Activated T-cell treated with anti-CD3 and anti-CD28 coated beads for 24 hours (primary cell): Measurements from ENCODE around the gene NCAPD2.
A peak's percentile ranks its signal among the peaks of the same experiment; 100 is the strongest.

Experiments used
- DNase-seq: peaks from one replicate; pipeline ENCODE4 v3.0.0-alpha.2; 2020; ENCODE audit warnings: low read depth

Gene NCAPD2

DNA sequence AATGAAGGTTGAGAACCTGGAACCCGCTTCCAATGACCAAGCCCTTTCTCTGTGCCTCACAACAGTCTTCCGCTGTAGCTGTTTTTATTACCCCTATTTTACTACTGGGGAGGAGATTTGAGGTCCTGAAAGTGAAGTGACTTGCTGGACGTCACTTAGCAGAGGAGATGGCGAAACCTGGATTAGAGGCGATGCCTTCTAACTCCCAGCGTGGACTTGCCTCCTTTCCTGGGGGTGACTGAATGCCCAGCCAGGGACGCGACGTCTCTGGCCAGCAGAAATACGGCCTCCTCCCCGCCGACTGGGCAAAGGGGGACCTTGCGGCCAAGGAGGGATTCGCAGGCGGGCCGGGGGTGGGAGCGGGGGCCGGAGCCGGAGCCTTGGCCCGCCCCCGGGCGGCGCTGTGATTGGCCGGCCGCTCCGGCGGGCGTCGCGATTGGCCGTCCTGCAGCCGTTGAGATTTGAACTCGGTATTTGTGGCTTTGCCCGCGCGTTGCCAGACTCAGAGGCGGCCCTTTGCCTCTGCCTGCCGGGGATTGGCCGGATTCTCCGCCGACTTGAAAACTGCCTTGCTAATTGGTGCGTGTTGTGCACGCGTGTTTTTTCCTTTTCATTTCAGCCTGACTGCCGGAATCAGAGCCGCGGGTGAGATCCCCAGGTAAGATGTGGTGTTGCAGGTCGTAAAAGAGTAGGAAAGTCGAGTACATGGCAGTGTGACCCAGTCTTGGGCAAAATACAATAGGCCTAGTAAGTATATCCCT, at the start of gene NCAPD2:
Gene NCAPD2, plus strand, starts transcription at position 606 of the 761 bp plus-strand sequence. CDS start 997 bp downstream, outside the sequence.
- DNase-seq = peak; percentile 92

DNA sequence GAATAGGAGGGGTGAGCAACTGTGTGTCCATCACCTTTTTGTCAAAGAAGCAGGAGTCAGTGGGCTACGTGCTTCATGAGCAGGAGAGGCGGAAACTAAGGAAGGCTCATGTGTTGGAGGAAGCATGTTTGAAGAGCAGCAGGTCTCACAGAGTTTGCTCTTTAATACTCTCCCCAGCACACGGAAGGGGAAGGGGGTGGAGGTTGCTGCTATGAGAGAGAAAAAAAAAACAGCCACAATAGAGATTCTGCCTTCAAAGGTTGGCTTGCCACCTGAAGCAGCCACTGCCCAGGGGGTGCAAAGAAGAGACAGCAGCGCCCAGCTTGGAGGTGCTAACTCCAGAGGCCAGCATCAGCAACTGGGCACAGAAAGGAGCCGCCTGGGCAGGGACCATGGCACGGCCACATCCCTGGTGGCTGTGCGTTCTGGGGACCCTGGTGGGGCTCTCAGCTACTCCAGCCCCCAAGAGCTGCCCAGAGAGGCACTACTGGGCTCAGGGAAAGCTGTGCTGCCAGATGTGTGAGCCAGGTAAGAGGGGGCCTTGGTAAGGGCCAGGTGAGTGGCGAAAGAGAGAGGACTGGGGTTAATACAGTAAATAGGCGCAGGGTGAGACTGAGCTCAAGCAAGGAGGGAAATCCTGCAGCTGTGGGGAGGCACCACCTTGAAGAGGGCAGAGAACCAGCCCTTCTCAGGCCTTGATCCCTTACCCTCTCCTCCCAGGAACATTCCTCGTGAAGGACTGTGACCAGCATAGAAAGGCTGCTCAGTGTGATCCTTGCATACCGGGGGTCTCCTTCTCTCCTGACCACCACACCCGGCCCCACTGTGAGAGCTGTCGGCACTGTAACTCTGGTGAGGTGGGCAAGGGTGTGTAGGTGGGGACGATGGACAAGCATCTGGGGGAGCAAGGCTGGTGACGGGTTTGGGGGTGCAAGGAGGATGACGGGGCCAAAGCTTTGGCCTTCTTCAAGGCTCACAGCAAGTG, 48.9 kb upstream of the NCAPD2 start, which contains the start of gene CD27:
Gene CD27, plus strand, starts transcription at position 252 of the 985 bp plus-strand sequence. Its CDS starts 141 bp downstream, at position 393.
- no peak for DNase-seq

DNA sequence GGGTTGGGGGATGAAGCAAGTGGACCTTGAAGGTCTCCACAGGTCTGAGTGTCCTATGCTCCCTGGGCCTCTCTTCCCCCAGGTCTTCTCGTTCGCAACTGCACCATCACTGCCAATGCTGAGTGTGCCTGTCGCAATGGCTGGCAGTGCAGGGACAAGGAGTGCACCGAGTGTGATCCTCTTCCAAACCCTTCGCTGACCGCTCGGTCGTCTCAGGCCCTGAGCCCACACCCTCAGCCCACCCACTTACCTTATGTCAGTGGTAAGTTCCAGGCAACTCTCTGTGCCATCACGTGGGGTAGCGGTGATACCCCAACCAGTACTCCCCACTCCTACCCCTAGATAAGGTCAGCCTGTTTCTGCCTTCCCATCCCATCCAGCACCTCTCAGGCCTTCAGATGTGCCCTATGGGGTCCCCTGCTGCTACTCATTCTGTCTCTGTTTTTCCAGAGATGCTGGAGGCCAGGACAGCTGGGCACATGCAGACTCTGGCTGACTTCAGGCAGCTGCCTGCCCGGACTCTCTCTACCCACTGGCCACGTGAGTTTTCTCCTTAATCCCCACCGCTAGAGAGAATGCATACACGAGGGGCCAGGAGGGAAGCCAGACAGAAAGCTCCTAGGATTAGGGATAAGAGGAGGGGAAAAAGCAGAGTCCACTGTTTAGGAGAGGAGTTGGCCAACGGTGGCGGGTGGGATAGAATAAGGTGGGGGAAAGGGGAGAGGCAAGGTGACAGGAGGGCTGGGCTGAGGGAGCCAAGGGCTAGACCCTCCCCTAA, 43.6 kb upstream of the NCAPD2 start:
- no peak for DNase-seq

GRCh38 chr12:6450869-6451347, 43.0 kb upstream of the NCAPD2 start:
- no peak for DNase-seq

- peak; percentile 75 for DNase-seq
Observed at GRCh38 chr12:6451348-6452244, 42.3 kb upstream of the NCAPD2 start, which contains the start of gene TAPBPL. TAPBPL (plus strand) TSS chr12:6452042; CDS start chr12:6452249, 207 bp downstream.

- DNase-seq = no peak
Observed at GRCh38 chr12:6452245-6452943, 41.5 kb upstream of the NCAPD2 start.

DNA sequence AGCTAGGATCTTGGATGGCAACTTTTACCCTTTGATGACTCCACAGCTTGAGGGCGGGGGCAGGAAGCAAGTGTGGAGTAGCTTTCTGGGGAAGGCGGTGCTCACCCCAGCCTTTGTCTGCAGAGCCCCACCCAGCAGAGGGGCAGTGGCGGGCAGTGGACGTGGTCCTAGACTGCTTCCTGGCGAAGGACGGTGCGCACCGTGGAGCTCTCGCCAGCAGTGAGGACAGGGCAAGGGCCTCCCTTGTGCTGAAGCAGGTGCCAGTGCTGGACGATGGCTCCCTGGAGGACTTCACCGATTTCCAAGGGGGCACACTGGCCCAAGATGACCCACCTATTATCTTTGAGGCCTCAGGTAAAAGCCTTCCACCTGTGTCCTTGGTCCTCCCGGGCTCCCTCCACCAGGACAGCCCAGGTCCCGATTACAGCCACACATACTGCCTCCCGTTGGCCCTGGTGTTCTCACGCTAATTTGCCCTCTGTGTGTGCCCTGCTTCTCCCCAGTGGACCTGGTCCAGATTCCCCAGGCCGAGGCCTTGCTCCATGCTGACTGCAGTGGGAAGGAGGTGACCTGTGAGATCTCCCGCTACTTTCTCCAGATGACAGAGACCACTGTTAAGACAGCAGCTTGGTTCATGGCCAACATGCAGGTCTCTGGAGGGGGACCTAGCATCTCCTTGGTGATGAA, 40.8 kb upstream of the NCAPD2 start:
- no peak for DNase-seq

DNA sequence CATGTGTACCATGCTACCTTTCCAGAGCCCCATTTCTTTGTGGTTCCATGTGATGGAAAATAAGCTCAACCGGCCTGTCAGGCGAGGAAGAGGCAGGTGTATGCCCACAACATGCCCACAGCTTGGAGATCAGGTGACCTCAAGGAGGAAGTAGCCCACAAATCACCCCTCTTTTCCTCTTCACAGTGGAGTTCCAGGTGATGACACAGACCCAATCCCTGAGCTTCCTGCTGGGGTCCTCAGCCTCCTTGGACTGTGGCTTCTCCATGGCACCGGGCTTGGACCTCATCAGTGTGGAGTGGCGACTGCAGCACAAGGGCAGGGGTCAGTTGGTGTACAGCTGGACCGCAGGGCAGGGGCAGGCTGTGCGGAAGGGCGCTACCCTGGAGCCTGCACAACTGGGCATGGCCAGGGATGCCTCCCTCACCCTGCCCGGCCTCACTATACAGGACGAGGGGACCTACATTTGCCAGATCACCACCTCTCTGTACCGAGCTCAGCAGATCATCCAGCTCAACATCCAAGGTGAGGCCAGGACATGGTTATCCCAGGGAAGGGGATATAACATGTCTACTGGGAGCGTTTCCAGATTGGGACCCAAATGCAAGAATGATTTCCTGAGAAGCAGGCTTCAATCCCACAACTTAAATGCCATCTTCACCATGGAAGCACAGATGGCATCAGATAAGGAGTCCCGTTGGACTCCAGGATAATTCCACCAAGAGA, 36.5 kb upstream of the NCAPD2 start:
- DNase-seq = no peak

DNA sequence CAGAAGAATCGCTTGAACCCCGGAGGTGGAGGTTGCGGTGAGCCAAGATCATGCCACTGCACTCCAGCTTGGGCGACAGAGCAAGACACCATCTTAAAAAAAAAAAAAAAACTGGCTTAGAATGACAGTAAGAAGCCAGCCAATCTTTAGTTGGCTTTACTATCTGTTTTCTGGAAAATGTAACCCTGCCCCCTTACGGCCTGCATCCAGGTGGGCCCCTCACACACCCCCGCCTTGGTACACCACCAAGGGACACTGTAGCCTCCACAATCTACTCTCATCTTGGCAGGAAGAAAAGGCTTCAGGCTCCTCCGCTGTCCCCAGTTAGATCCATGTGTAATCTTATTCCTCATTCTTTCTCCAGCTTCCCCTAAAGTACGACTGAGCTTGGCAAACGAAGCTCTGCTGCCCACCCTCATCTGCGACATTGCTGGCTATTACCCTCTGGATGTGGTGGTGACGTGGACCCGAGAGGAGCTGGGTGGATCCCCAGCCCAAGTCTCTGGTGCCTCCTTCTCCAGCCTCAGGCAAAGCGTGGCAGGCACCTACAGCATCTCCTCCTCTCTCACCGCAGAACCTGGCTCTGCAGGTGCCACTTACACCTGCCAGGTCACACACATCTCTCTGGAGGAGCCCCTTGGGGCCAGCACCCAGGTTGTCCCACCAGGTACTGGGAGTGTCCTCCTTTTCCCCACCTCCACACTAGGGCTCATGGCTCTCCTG, 35.5 kb upstream of the NCAPD2 start:
- DNase-seq = no peak

GRCh38 chr12:6459004-6459337, 34.9 kb upstream of the NCAPD2 start:
- no peak for DNase-seq

- DNase-seq = no peak
Observed at GRCh38 chr12:6460751-6461371, 33.0 kb upstream of the NCAPD2 start.

GRCh38 chr12:6461401-6462233, 32.3 kb upstream of the NCAPD2 start:
- DNase-seq = peak; percentile 78

GRCh38 chr12:6462234-6462995, 31.5 kb upstream of the NCAPD2 start:
- no peak for DNase-seq

GRCh38 chr12:6463216-6463615, 30.7 kb upstream of the NCAPD2 start:
- no peak for DNase-seq

- no peak for DNase-seq
Observed at GRCh38 chr12:6463858-6464257, 30.0 kb upstream of the NCAPD2 start.

- DNase-seq = no peak
Observed at GRCh38 chr12:6464531-6464930, 29.4 kb upstream of the NCAPD2 start.
